HepG2 (cell line): Measurements from ENCODE around the gene SRCAP. TPM values are rescaled to one million over a fixed set of nuclear protein-coding genes. Genes with fewer than 3 reads are reported as not detected.
A peak's percentile ranks its signal among the peaks of the same experiment; 100 is the strongest.

ENCODE experiments used
- AHR ChIP-seq: IDR thresholded peaks from 2 replicates; pipeline ENCODE4 v1.6.1; 2018; ENCODE audit warnings: missing genetic modification reagents, missing compliant biosample characterization
- AKAP8 ChIP-seq: sonication (generic); formaldehyde crosslinking; IDR thresholded peaks from 2 replicates; pipeline ENCODE4 v1.5.1; 2020; ENCODE audit warnings: mild to moderate bottlenecking, missing genetic modification reagents
- CHD2 ChIP-seq: IDR thresholded peaks from 2 replicates; pipeline ENCODE4 v1.6.1; 2011; ENCODE audit warnings: low read depth, low read length, improper control_type of control experiment
- HDAC6 ChIP-seq: fragments of 200-600 bp; sonication (generic); IDR thresholded peaks from 2 replicates; pipeline ENCODE4 v1.7.0; 2017; ENCODE audit warnings: mild to moderate bottlenecking, antibody characterized with exemption, low read length, low read depth
- KAT8 ChIP-seq: IDR thresholded peaks from 2 replicates; pipeline ENCODE4 v1.6.1; 2016; ENCODE audit warnings: missing genetic modification reagents, missing compliant biosample characterization
- MIXL1 ChIP-seq: IDR thresholded peaks from 2 replicates; pipeline ENCODE4 v1.6.1; 2016
- MTA1 ChIP-seq: sonication (generic); formaldehyde crosslinking; IDR thresholded peaks from 2 replicates; pipeline ENCODE4 v1.4.0; 2020; ENCODE audit warnings: missing genetic modification reagents, mild to moderate bottlenecking, borderline replicate concordance
- PITX1 ChIP-seq: sonication (generic); formaldehyde crosslinking; IDR thresholded peaks from 2 replicates; pipeline ENCODE4 v1.5.1; 2020; ENCODE audit warnings: mild to moderate bottlenecking, missing genetic modification reagents
- SMAD9 ChIP-seq: sonication (generic); formaldehyde crosslinking; IDR thresholded peaks from 2 replicates; pipeline ENCODE4 v1.5.1; 2020; ENCODE audit warnings: mild to moderate bottlenecking, missing genetic modification reagents
- ZNF251 ChIP-seq: sonication (generic); formaldehyde crosslinking; IDR thresholded peaks from 2 replicates; pipeline ENCODE4 v1.9.0; 2021; ENCODE audit warnings: mild to moderate bottlenecking, missing genetic modification reagents
- ZNF460 ChIP-seq: sonication (generic); formaldehyde crosslinking; IDR thresholded peaks from 2 replicates; pipeline ENCODE4 v1.5.1; 2020; ENCODE audit warnings: missing genetic modification reagents, mild to moderate bottlenecking, borderline replicate concordance
- ZNF563 ChIP-seq: sonication (generic); formaldehyde crosslinking; IDR thresholded peaks from 2 replicates; pipeline ENCODE4 v1.8.0; 2022; ENCODE audit warnings: mild to moderate bottlenecking, moderate library complexity, missing genetic modification reagents
- ZNF720 ChIP-seq: sonication (generic); formaldehyde crosslinking; IDR thresholded peaks from 2 replicates; pipeline ENCODE4 v1.4.0; 2020; ENCODE audit warnings: missing genetic modification reagents
- polyA plus RNA-seq, 8 experiments: library from polyadenylated mRNA; depleted of rRNA in 3 of 8; stranded (reverse) in 7 of 8; unstranded in 1 of 8; fragments of >200 nt; fragmentation: Illumina TruSeq in 4 of 8; extraction: Trizol in 4 of 8; gene quantifications; 2 replicates each; pipeline versions ENCODE4 v1.2.1 to v1.2.3, GENCODE V29; 2011 to 2016; ENCODE audit warnings: low read depth in 4 of 8, missing spikeins in 1 of 8, mixed read lengths in 1 of 8; ENCODE audit not compliant: insufficient read depth in 1 of 8
- total RNA-seq, 5 experiments: library from RNA; depleted of rRNA; stranded (reverse); fragments of >200 nt; fragmentation: Illumina TruSeq; extraction: Trizol; gene quantifications; 2 replicates each; pipeline ENCODE4 v1.2.3, GENCODE V29; 2016; ENCODE audit warnings: low read depth in 1 of 5
- TF ChIP-seq, protein P1 (sequence below): sonication (generic); formaldehyde crosslinking; IDR thresholded peaks from 2 replicates; pipeline ENCODE4 v1.4.0; 2020; ENCODE audit warnings: missing genetic modification reagents, mild to moderate bottlenecking, borderline replicate concordance
- TF ChIP-seq, protein P2 (sequence below): sonication (generic); formaldehyde crosslinking; IDR thresholded peaks from 2 replicates; pipeline ENCODE4 v1.4.0; 2020; ENCODE audit warnings: missing genetic modification reagents
- TF ChIP-seq, protein P3 (sequence below): IDR thresholded peaks from 2 replicates; pipeline ENCODE4 v1.6.1; 2016; ENCODE audit warnings: mild to moderate bottlenecking
- TF ChIP-seq, protein P4 (sequence below): sonication (generic); formaldehyde crosslinking; IDR thresholded peaks from 2 replicates; pipeline ENCODE4 v1.5.1; 2020; ENCODE audit warnings: missing genetic modification reagents, mild to moderate bottlenecking, borderline replicate concordance
- TF ChIP-seq, protein P5 (sequence below): sonication (generic); formaldehyde crosslinking; IDR thresholded peaks from 2 replicates; pipeline ENCODE4 v1.8.0; 2022; ENCODE audit warnings: mild to moderate bottlenecking, missing genetic modification reagents; ENCODE audit not compliant: insufficient replicate concordance
- TF ChIP-seq, protein P6 (sequence below): sonication (generic); formaldehyde crosslinking; IDR thresholded peaks from 2 replicates; pipeline ENCODE4 v1.4.0; 2020; ENCODE audit warnings: mild to moderate bottlenecking, missing genetic modification reagents
- TF ChIP-seq, protein P7 (sequence below): sonication (generic); formaldehyde crosslinking; IDR thresholded peaks from 2 replicates; pipeline ENCODE4 v1.8.0; 2023; ENCODE audit warnings: mild to moderate bottlenecking, missing genetic modification reagents

SRCAP gene
- total and polyA plus RNA-seq, 2 of the 13 experiments (the other 11 are each of a cell fraction or from before 2014, with no cell fraction given) = 4.9 to 9.0 TPM

DNA sequence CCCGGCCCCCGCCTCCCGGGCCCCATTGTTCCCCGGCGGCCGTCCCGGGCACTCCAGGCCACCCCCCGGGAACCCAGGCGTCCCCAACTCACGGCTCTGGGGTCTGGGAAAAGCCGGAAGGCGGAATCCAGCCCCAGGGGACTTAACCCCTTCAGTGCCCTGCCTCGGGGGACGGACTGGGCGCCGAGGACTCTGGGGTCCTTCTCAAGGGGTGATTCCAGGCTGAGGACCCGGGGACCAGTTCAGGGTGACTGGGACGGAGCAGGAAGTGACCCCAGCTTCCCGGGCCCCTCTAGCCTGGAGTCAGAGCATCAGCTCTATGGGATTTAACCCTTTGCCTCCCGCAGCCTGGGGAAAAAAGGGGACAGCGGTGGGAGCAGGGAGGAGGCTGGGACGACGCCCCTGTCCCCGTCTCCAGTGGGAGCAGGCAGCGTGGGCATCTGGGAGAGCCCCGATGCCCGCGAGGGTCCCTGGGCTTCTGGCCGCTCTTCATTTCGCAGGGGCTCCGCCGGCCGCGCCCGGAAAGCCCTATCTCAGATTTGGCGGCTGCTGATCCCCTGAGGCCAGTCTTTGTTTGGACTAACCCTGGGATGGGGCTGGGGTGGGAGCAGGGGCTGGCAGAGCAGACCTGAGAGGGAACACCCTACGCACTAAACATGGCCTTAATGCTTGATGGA is 88.1 kb downstream of the SRCAP start, which contains the start of gene ZNF629 (continued):
- TF ChIP-seq ZNF460 (CRISPR knock-in tag) (no peak), AKAP8 (CRISPR knock-in tag) (no peak), SMAD9 (CRISPR knock-in tag) (no peak), MIXL1 (CRISPR knock-in tag) (no peak), ZNF563 (CRISPR knock-in tag) (peak; percentile 81), HDAC6 (no peak), ZNF720 (no peak), MTA1 (CRISPR knock-in tag) (peak; percentile 84; the same call in 1 of the 2 replicates), PITX1 (CRISPR knock-in tag) (peak; percentile 84), AHR (0 out of 2 replicates have a peak, but pooled peaks have one; percentile 53), CHD2 (no peak), ZNF251 (CRISPR knock-in tag) (no peak), KAT8 (CRISPR knock-in tag) (peak; percentile 95)
- TF ChIP-seq, protein P1, sequence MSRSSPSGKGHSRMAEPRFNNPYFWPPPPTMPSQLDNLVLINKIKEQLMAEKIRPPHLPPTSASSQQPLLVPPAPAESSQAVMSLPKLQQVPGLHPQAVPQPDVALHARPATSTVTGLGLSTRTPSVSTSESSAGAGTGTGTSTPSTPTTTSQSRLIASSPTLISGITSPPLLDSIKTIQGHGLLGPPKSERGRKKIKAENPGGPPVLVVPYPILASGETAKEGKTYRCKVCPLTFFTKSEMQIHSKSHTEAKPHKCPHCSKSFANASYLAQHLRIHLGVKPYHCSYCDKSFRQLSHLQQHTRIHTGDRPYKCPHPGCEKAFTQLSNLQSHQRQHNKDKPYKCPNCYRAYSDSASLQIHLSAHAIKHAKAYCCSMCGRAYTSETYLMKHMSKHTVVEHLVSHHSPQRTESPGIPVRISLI = peak; percentile 17; the same call in 1 of the 2 replicates
- TF ChIP-seq, protein P2, sequence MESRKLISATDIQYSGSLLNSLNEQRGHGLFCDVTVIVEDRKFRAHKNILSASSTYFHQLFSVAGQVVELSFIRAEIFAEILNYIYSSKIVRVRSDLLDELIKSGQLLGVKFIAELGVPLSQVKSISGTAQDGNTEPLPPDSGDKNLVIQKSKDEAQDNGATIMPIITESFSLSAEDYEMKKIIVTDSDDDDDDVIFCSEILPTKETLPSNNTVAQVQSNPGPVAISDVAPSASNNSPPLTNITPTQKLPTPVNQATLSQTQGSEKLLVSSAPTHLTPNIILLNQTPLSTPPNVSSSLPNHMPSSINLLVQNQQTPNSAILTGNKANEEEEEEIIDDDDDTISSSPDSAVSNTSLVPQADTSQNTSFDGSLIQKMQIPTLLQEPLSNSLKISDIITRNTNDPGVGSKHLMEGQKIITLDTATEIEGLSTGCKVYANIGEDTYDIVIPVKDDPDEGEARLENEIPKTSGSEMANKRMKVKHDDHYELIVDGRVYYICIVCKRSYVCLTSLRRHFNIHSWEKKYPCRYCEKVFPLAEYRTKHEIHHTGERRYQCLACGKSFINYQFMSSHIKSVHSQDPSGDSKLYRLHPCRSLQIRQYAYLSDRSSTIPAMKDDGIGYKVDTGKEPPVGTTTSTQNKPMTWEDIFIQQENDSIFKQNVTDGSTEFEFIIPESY (CRISPR knock-in tag) = peak; percentile 74; the same call in 1 of the 2 replicates
- TF ChIP-seq, protein P3, sequence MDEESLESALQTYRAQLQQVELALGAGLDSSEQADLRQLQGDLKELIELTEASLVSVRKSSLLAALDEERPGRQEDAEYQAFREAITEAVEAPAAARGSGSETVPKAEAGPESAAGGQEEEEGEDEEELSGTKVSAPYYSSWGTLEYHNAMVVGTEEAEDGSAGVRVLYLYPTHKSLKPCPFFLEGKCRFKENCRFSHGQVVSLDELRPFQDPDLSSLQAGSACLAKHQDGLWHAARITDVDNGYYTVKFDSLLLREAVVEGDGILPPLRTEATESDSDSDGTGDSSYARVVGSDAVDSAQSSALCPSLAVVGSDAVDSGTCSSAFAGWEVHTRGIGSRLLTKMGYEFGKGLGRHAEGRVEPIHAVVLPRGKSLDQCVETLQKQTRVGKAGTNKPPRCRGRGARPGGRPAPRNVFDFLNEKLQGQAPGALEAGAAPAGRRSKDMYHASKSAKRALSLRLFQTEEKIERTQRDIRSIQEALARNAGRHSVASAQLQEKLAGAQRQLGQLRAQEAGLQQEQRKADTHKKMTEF (CRISPR knock-in tag) = peak; percentile 71
- TF ChIP-seq, protein P4, sequence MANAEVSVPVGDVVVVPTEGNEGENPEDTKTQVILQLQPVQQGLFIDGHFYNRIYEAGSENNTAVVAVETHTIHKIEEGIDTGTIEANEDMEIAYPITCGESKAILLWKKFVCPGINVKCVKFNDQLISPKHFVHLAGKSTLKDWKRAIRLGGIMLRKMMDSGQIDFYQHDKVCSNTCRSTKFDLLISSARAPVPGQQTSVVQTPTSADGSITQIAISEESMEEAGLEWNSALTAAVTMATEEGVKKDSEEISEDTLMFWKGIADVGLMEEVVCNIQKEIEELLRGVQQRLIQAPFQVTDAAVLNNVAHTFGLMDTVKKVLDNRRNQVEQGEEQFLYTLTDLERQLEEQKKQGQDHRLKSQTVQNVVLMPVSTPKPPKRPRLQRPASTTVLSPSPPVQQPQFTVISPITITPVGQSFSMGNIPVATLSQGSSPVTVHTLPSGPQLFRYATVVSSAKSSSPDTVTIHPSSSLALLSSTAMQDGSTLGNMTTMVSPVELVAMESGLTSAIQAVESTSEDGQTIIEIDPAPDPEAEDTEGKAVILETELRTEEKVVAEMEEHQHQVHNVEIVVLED (CRISPR knock-in tag) = no peak
- TF ChIP-seq, protein P5, sequence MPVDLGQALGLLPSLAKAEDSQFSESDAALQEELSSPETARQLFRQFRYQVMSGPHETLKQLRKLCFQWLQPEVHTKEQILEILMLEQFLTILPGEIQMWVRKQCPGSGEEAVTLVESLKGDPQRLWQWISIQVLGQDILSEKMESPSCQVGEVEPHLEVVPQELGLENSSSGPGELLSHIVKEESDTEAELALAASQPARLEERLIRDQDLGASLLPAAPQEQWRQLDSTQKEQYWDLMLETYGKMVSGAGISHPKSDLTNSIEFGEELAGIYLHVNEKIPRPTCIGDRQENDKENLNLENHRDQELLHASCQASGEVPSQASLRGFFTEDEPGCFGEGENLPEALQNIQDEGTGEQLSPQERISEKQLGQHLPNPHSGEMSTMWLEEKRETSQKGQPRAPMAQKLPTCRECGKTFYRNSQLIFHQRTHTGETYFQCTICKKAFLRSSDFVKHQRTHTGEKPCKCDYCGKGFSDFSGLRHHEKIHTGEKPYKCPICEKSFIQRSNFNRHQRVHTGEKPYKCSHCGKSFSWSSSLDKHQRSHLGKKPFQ = peak; percentile 93
- TF ChIP-seq, protein P6, sequence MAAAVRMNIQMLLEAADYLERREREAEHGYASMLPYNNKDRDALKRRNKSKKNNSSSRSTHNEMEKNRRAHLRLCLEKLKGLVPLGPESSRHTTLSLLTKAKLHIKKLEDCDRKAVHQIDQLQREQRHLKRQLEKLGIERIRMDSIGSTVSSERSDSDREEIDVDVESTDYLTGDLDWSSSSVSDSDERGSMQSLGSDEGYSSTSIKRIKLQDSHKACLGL = no peak; the same call in 1 of the 2 replicates
- TF ChIP-seq, protein P7, sequence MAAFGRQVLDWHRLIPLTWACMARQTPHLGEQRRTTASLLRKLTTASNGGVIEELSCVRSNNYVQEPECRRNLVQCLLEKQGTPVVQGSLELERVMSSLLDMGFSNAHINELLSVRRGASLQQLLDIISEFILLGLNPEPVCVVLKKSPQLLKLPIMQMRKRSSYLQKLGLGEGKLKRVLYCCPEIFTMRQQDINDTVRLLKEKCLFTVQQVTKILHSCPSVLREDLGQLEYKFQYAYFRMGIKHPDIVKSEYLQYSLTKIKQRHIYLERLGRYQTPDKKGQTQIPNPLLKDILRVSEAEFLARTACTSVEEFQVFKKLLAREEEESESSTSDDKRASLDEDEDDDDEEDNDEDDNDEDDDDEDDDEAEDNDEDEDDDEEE = peak; percentile 57; the same call in 1 of the 2 replicates
